22Rv1 (cell line): Measurements from ENCODE around the gene PDE4B.

ENCODE experiments used
- H3K27ac ChIP-seq: fragments of 450-650 bp; 2 replicates; pipeline ENCODE4 v1.5.1; 2017
- ZFX ChIP-seq: fragments of 450-650 bp; IDR thresholded peaks from 2 replicates; pipeline ENCODE4 v1.6.1; 2017; ENCODE audit warnings: antibody characterized with exemption, borderline replicate concordance
- TF ChIP-seq, protein P1 (sequence below): fragments of 450-650 bp; IDR thresholded peaks from 2 replicates; pipeline ENCODE4 v1.5.1; 2017; ENCODE audit warnings: mild to moderate bottlenecking

The PDE4B gene

DNA sequence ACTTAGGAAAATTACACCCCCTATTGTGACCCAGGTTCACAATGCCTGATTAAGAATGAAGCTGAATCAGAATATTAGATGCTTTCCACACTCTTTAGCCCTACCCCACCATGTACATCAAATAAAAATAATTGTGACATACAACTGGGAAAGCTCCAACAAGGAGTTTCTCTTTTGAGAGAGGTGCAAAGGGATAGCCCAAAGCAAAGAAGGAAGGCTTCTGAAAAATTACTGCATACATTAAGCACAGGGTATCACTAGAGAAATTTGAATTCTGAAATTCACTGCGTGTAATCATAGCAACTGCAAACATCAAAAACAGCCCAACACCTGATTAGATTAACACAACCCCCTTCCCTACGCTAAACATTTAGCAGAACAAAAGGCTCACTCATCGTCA lies 34.1 kb downstream of the PDE4B start:
- no peak overlapping the region for H3K27ac ChIP-seq
- TF ChIP-seq ZFX, result no peak
- TF ChIP-seq, protein P1, sequence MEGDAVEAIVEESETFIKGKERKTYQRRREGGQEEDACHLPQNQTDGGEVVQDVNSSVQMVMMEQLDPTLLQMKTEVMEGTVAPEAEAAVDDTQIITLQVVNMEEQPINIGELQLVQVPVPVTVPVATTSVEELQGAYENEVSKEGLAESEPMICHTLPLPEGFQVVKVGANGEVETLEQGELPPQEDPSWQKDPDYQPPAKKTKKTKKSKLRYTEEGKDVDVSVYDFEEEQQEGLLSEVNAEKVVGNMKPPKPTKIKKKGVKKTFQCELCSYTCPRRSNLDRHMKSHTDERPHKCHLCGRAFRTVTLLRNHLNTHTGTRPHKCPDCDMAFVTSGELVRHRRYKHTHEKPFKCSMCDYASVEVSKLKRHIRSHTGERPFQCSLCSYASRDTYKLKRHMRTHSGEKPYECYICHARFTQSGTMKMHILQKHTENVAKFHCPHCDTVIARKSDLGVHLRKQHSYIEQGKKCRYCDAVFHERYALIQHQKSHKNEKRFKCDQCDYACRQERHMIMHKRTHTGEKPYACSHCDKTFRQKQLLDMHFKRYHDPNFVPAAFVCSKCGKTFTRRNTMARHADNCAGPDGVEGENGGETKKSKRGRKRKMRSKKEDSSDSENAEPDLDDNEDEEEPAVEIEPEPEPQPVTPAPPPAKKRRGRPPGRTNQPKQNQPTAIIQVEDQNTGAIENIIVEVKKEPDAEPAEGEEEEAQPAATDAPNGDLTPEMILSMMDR, result no peak

DNA sequence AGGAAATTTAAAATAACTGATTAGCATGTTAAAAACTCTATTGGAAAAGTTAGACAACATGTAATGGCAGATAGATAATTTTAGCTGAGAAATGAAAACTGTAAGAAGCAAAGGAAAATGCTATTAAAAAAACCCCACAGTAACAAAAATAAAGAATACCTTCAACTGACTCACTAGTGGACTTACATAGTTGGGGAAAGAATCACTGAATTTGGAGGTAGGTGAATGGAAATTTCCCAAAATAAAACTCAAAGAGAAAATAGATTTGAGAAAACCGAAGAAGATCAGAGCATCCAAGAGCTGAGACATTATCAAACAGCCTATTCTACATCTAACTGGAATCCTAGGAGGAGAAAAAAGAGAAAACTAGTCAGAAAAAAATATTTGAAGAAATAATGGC lies 34.7 kb downstream of the PDE4B start:
- H3K27ac ChIP-seq, result no peak overlapping the region
- TF ChIP-seq ZFX, result no peak
- TF ChIP-seq, protein P1, result no peak

DNA sequence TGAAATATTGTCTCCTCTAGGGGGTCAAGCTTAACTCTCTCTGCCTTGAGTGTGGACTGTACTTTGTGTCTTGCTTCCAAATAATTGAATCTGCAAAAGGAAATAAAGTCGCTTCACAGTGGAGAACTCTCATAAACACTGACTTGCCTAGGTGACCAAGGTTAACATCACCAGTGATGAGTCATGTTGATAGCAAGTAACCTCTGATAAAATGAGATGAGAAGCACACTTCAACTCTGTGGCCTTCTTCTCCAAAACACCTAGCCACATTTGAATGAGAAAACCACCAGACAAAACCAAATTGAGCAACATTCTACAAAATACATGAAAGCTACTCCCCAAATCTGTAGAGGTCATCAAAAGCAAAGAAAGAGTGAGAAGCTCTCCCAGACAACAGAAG lies 37.6 kb downstream of the PDE4B start:
- no peak overlapping the region for H3K27ac ChIP-seq
- no peak for TF ChIP-seq ZFX
- TF ChIP-seq, protein P1, result no peak

DNA sequence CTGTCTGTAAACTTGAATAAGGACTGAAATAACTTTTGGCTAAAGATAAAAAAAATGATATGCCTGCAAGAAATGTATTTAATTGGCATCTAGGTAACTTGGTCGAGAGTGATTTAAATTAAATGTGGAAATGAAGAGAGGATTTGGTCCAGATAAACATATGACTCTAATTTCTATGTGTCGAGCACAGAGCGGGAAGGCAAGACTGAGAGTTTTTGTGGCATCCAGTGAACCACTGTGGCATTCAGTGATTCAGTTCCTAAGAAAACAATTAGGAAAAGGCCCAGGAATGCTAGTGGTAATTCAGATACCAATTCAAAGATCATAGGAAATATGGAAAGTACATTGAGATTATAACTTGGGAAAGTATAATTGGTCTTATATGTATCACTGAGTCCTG lies 39.6 kb downstream of the PDE4B start:
- no peak overlapping the region for H3K27ac ChIP-seq
- TF ChIP-seq, protein P1, result no peak
- TF ChIP-seq ZFX, result no peak

DNA sequence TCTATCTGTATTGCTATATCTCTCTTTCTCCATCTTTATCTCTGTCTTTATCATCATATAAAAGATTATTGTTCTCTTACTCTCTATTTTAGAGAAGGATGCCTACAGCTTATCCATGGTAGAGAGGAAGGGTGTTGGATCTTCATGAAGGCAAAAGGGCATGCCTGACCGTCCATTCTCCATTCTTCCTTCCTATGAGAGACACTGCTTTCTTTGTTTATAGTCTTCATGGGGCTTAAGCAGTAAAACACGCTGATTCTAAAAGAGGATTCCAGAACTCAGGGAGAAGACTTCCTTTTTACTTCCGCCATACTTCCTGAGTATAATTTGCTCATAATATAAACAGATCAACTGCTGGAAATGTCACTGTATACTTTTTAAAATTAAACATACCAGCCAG lies 44.0 kb downstream of the PDE4B start:
- TF ChIP-seq, protein P1, result no peak
- TF ChIP-seq ZFX, result no peak
- no peak overlapping the region for H3K27ac ChIP-seq

DNA sequence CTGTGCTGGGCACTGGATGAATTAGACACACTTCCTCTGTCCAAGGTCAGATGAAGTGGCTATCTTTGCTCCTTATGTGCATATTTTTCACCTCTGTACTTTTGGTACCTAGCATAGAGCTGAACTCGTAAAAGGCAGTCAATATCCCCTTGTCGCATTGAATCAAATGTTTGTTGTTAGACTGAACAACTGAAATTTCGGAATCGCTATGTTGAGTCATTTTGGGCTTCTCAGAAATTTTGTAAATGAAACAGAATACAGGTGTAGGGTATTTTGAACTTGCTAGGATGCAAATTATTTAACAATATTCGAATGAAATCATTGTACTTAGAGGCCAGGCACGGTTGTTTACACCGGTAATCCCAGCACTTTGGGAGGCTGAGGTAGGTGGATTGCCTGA lies 48.0 kb downstream of the PDE4B start:
- no peak overlapping the region for H3K27ac ChIP-seq
- TF ChIP-seq, protein P1, result no peak
- TF ChIP-seq ZFX, result no peak

DNA sequence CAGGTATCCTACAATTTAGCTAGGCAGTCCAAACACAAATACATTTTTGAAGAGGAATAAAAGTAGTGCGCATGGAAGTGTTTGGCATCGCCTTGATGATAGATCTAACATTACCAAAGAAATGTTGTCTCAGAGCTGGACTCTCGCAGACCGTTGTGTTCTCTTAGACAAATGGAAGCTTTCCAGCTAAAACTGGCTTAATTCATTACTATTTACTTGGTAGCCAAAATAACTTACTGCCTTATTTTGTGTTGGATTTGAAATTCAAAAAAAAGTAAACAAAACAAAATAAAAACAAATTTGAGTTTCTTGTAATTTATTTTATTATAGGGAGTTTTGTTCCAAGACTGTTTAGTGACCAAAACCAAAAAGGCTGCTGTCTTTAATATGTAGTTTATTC lies 51.6 kb downstream of the PDE4B start:
- no peak for TF ChIP-seq ZFX
- TF ChIP-seq, protein P1, result no peak

More for the DNA sequence above, 51.6 kb downstream of the PDE4B start:
- H3K27ac ChIP-seq, result no peak overlapping the region
